KMS-11 (cell line): ENCODE data around the gene RPS21.

Experiments used
- H2AFZ ChIP-seq: fragments of 200-600 bp; sonication (generic); 2 replicates; pipeline ENCODE4 v1.6.1; 2016; ENCODE audit warnings: antibody characterized with exemption, mixed run types, low read depth
- H3K27ac ChIP-seq: fragments of 200-600 bp; sonication (generic); 2 replicates; pipeline ENCODE4 v1.6.1; 2016; ENCODE audit warnings: mild to moderate bottlenecking, mixed run types
- H3K27me3 ChIP-seq: fragments of 200-600 bp; sonication (generic); 2 replicates; pipeline ENCODE4 v1.6.1; 2017; ENCODE audit warnings: mild to moderate bottlenecking, low read depth, mixed run types, moderate library complexity; ENCODE audit not compliant: insufficient read depth
- H3K36me3 ChIP-seq: fragments of 200-600 bp; sonication (generic); 2 replicates; pipeline ENCODE4 v1.6.1; 2017; ENCODE audit warnings: mild to moderate bottlenecking, mixed run types; ENCODE audit not compliant: insufficient read depth
- H3K4me1 ChIP-seq: fragments of 200-600 bp; sonication (generic); 2 replicates; pipeline ENCODE4 v1.6.1; 2016; ENCODE audit warnings: mild to moderate bottlenecking, low read depth, mixed run types; ENCODE audit not compliant: poor library complexity, severe bottlenecking
- H3K4me2 ChIP-seq: fragments of 200-600 bp; sonication (generic); 2 replicates; pipeline ENCODE4 v1.7.0; 2016; ENCODE audit warnings: mild to moderate bottlenecking, mixed run types
- H3K4me3 ChIP-seq: fragments of 200-600 bp; sonication (generic); IDR thresholded peaks from 2 replicates; pipeline ENCODE4 v1.6.1; 2017; ENCODE audit warnings: low read depth, low read length, mixed read lengths; ENCODE audit not compliant: insufficient read depth
- H3K79me2 ChIP-seq: fragments of 200-600 bp; sonication (generic); 2 replicates; pipeline ENCODE4 v1.6.1; 2016; ENCODE audit warnings: low read depth, mixed run types; ENCODE audit not compliant: insufficient read depth
- H3K9ac ChIP-seq: fragments of 200-600 bp; sonication (generic); 2 replicates; pipeline ENCODE4 v1.6.1; 2016; ENCODE audit warnings: mild to moderate bottlenecking, mixed run types
- H4K20me1 ChIP-seq: fragments of 200-600 bp; sonication (generic); 2 replicates; pipeline ENCODE4 v1.6.1; 2016; ENCODE audit warnings: mild to moderate bottlenecking, mixed run types; ENCODE audit not compliant: insufficient read depth
- TF ChIP-seq, protein P1 (sequence below): fragments of 200-600 bp; sonication (generic); conservative IDR thresholded peaks from 2 replicates; pipeline ENCODE4 v1.6.1; 2017; ENCODE audit warnings: low read depth, mild to moderate bottlenecking, antibody characterized with exemption, low read length, moderate library complexity, mixed read lengths

RPS21 gene

DNA sequence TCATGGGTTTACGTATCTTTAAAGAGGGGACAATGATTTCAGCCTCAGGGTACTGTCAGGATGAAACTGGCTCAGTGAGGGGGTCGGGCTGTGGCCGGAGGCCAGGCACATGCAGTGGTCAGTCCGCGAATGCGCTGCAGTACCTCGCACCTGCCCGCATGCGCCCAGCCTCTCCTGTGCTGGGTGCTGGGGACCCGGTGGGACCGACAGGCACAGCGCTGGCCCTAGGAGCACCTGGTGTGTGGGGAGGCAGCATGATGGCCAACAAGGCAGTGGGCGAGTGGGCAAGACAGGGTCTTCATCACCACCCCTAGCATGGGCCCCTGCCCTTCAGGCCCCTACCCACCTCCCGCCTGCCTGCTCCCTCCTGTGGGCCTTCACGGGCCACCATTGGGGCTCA, 21.2 kb downstream of the RPS21 start:
- Histone ChIP-seq H3K4me2 (peak overlapping the region; percentile 88), H3K36me3 (no peaks in the 10 kb centered on the region), H3K27ac (no peak overlapping the region), H4K20me1 (no peaks in the 10 kb centered on the region), H3K27me3 (peaks cover 21% of the 10 kb centered on the region), H3K4me3 (no peak overlapping the region), H3K9ac (no peak overlapping the region), H3K79me2 (no peaks in the 10 kb centered on the region; the same call in 1 of the 2 replicates), H3K4me1 (peaks cover 28% of the 10 kb centered on the region), H2AFZ (no peak overlapping the region; the same call in 1 of the 2 replicates)
- TF ChIP-seq, protein P1, sequence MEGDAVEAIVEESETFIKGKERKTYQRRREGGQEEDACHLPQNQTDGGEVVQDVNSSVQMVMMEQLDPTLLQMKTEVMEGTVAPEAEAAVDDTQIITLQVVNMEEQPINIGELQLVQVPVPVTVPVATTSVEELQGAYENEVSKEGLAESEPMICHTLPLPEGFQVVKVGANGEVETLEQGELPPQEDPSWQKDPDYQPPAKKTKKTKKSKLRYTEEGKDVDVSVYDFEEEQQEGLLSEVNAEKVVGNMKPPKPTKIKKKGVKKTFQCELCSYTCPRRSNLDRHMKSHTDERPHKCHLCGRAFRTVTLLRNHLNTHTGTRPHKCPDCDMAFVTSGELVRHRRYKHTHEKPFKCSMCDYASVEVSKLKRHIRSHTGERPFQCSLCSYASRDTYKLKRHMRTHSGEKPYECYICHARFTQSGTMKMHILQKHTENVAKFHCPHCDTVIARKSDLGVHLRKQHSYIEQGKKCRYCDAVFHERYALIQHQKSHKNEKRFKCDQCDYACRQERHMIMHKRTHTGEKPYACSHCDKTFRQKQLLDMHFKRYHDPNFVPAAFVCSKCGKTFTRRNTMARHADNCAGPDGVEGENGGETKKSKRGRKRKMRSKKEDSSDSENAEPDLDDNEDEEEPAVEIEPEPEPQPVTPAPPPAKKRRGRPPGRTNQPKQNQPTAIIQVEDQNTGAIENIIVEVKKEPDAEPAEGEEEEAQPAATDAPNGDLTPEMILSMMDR: no peak

DNA sequence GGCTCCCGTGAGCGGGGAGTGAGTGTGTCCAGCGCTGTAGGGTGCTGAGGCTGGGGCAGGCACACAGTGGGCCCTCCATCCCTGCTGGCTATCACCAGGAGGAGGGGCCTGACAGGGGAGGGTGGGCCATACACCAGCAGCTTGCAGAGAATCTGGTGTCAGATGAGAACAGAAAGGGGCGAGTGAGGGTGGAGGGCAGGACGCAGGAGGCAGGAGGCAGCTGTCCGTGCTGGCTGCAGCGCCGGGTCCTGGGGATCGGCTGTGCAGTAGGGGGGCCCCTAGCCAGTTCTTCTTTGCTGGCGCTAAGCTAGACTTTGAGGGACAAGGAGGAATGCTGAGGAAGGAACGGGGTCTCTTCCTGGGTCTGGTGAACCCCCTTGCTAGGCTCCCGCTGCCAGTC, 21.7 kb downstream of the RPS21 start:
- TF ChIP-seq, protein P1: no peak
- peaks cover 28% of the 10 kb centered on the region for H3K4me1 ChIP-seq
- no peak overlapping the region for H3K4me2 ChIP-seq
- no peaks in the 10 kb centered on the region; the same call in 1 of the 2 replicates for H3K79me2 ChIP-seq
- no peak overlapping the region for H3K27ac ChIP-seq
- peaks cover 25% of the 10 kb centered on the region for H3K27me3 ChIP-seq
- no peaks in the 10 kb centered on the region for H3K36me3 ChIP-seq
- H4K20me1 ChIP-seq: no peaks in the 10 kb centered on the region
- no peak overlapping the region for H3K9ac ChIP-seq
- H2AFZ ChIP-seq: no peak overlapping the region
- no peak overlapping the region for H3K4me3 ChIP-seq

DNA sequence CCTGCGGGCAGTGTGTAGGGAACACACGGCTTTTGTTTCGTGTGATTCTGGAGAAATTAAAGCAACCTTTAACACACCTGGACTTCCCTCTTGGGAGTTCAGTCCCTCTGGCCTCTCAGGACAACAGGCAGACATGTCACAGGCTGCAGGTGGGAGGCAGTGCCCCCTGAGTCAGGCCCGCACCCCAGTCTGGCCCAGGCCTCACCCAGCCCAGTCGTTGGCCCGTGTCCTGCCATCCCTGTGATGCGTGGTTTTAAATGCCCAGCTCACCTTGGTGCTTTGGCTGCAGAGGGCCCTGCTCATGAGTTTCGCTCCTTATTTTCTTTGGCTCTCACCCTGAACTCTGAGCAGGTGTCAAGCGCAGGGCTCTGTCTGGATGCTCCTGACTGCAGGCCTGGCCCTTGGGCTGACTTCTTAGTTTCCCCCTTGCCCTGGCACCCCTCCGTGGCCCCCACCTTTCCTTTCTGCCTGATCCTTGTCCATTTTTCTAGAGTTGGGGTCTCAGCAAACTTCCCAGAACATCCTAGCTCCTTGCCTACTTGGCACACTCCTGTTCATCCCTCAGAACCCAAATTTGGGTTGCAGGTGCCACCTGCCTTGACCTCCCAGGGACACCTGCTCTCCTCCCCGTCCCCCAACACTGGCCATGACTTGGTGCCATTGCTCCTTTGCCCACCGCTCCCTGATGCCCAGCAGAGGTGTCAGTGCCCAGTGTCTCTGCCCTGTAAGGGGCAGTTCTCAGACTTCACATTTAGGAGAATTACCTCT, 22.4 kb downstream of the RPS21 start:
- TF ChIP-seq, protein P1: no peak
- H3K79me2 ChIP-seq: no peaks in the 10 kb centered on the region; the same call in 1 of the 2 replicates
- no peaks in the 10 kb centered on the region for H3K36me3 ChIP-seq
- peaks cover 28% of the 10 kb centered on the region for H3K4me1 ChIP-seq
- no peak overlapping the region for H3K9ac ChIP-seq
- no peak overlapping the region for H3K4me3 ChIP-seq
- peak overlapping the region; percentile 46 for H3K4me2 ChIP-seq
- no peak overlapping the region for H3K27ac ChIP-seq
- no peaks in the 10 kb centered on the region for H4K20me1 ChIP-seq
- peak overlapping the region; percentile 55; the same call in 1 of the 2 replicates for H2AFZ ChIP-seq
- peaks cover 30% of the 10 kb centered on the region for H3K27me3 ChIP-seq

DNA sequence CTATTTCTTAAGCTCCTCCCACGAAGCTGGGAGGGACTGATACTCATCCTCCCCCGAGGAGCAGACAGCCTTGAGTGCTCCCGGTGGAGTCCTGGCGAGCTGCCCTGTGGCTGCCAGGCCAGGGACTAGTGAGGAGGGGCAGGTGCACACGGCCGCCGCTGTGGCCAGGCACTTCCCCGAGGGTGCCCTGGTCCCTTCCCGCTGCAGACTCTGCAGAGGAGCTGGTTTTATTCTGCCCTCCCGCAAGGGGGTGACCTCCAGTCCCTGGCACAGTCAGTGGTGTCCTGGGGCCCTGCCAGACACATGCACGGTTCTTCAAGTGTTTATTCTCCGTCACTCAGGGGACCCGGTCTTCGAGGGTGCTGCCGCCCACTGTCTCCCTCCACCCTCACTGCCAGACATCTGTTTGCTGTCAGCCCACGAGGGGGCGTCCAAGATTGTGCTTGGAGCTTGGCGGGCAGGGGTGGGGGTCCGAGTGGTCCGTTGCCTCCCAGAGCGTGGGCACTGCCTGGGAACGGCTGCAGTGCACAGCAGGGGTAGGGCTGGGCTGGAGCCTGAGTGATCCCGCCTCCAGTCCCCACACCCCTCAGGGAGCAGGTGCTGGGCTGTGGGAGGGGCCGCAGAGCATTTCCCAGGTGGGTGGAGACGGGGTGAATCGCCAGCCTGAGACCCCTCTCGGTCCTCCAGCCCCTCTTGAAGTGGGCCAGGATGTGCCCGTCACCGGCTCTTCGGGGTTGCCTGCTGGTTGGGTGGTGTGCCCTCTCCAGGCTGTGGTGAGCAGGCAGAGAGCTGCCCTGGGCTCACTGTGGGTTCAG, 23.2 kb downstream of the RPS21 start:
- Histone ChIP-seq H4K20me1 (no peaks in the 10 kb centered on the region), H2AFZ (peak overlapping the region; percentile 55), H3K4me3 (no peak overlapping the region), H3K79me2 (no peaks in the 10 kb centered on the region; the same call in 1 of the 2 replicates), H3K9ac (no peak overlapping the region), H3K4me2 (peak overlapping the region; percentile 46), H3K36me3 (no peaks in the 10 kb centered on the region), H3K27me3 (peaks cover 38% of the 10 kb centered on the region), H3K4me1 (peaks cover 28% of the 10 kb centered on the region), H3K27ac (no peak overlapping the region)
- TF ChIP-seq, protein P1: peak; percentile 79
